Measurements from ENCODE around the gene ADAMTSL4. TPM values are rescaled to one million over a fixed set of nuclear protein-coding genes. Genes with fewer than 3 reads are reported as not detected.

The ADAMTSL4 gene
- total and polyA plus RNA-seq, 9 of the 15 experiments (the other 6 are each of a cell fraction or from before 2014, with no cell fraction given) = 12.7 to 212 (median 35.6) TPM

GRCh38 chr1:150537732-150538684 is 11.2 kb upstream of the ADAMTSL4 start (continued):
- TF ChIP-seq ZNF592 (IDR thresholded peaks at IDR 0.05) = 0 out of 2 replicates have a peak, but pooled peaks have one; percentile 39
- TF ChIP-seq SMARCA4 (IDR thresholded peaks at IDR 0.05) = 0 out of 2 replicates have a peak, but pooled peaks have one; percentile 11
- no peak for TF ChIP-seq NFATC3 (IDR thresholded peaks at IDR 0.05)

DNA sequence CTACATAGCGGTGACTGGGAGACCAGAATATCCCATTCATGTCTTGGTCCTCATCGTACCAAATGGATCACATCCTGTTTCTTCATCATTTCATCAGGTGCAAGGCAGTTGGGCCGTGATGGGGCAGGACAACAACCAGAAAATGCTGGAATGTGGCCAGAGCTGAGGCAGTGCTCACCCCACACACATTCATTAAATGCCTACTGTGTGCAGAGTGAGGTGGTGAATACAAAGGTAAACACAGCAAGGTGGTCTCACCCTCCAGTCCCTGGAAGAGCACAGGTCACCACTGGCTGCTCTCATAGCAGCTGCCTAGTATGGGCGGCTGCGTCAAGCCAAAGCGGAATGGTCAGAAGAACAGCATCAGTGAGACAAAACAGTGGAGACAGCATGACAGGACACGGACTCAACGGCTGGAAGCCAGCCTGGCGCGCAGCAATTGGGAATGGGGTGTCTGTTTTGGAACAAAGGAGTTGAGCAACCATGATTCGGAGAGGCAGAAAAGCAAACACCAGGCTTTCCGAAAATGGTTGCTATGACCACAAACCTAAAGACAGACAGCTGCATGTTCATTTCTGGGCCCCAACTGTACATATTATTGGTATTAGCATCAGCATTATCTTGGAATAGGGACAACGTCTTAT is 5.6 kb upstream of the ADAMTSL4 start:
- Histone ChIP-seq H3K36me3 (ENCODE audit: control insufficient read depth, insufficient read depth, low read length) (no peaks in the 10 kb centered on the region), H3K9me1 (ENCODE audit: control insufficient read depth, insufficient read depth, low read length) (no peaks in the 10 kb centered on the region), H3K27me3 (ENCODE audit: control insufficient read depth in 2 of 2, insufficient read depth in 2 of 2, low read length in 2 of 2) (no peaks in the 10 kb centered on the region), H3K27ac (ENCODE audit: extremely low read depth, low read depth, low read length) (peak overlapping the region; percentile 87), H3K4me2 (ENCODE audit: insufficient read depth, low read length) (no peak overlapping the region), H3K4me1 (replicated peaks in 1 of 2; ENCODE audit: control insufficient read depth in 2 of 2, insufficient read depth in 2 of 2, low read length in 2 of 2) (peaks cover 30 to 47% of the 10 kb centered on the region in 2 experiments), H3K9me3 (replicated peaks; ENCODE audit: control insufficient read depth, insufficient read depth, low read depth, low read length) (no peaks in the 10 kb centered on the region), H3K9ac (ENCODE audit: insufficient read depth in 1 of 2, low read depth in 2 of 2, low read length in 2 of 2) (peak overlapping the region; percentile 22 to 82; a peak in 2 of 4 replicates), H3K4me3 (no peak overlapping the region), H3K79me2 (ENCODE audit: control insufficient read depth, insufficient read depth, low read length) (peaks cover 19% of the 10 kb centered on the region), H4K20me1 (replicated peaks; ENCODE audit: control insufficient read depth, insufficient read depth, low read length) (no peaks in the 10 kb centered on the region), H2AFZ (ENCODE audit: low read depth, low read length) (peak overlapping the region; percentile 63)
- WGBS (ENCODE audit: insufficient coverage, low coverage, missing lambda C conversion rate) = 85% methylated on average over 13 of the region's 13 CpGs
- intact Hi-C loops (cut with micrococcal nuclease) = loop anchor here (10.0 kb wide), 1 partner anchor 179 kb away; the partner anchor contains the start of gene RPRD2
- BruUV-seq (replicated peaks) = no TSS peak
- peak in 1 of 4 experiments; percentile 22 for DNase-seq (ENCODE audit: extremely low read depth in 1 of 4, low spot score in 3 of 4)
- in situ Hi-C loops (cut with MboI) = no loop called here
- no peak for ATAC-seq
- ChIA-PET POLR2A (interaction anchor here (0.7 to 8.9 kb wide), 4 partner anchors 9 to 27 kb away, joined by 3 to 53 read pairs (median 11); partner anchors contain the start of gene FALEC), CTCF (ENCODE audit: low intra/inter-chr PET ratio) (no interaction called here)
- no peak for FAIRE-seq
- TF ChIP-seq MECOM (CRISPR knock-in tag; IDR thresholded peaks at IDR 0.05) = no peak
- TF ChIP-seq NFIC (IDR thresholded peaks at IDR 0.05) = peak; percentile 50; the same call in 1 of the 2 replicates
- no peak for TF ChIP-seq ARID4B (CRISPR knock-in tag; IDR thresholded peaks at IDR 0.05)
- TF ChIP-seq CXXC5 (CRISPR knock-in tag; IDR thresholded peaks at IDR 0.05) = peak; percentile 18; the same call in 1 of the 2 replicates
- no peak for TF ChIP-seq E2F3 (CRISPR knock-in tag; IDR thresholded peaks at IDR 0.05)

Measured in K562 (cell line).